ENCODE results near the gene CACNA2D3.

The CACNA2D3 gene

GRCh38 chr3:54173371-54173770, 51.0 kb downstream of the CACNA2D3 start:
- DNase-seq: no peak

GRCh38 chr3:54176106-54176505, 53.8 kb downstream of the CACNA2D3 start:
- no peak for DNase-seq

GRCh38 chr3:54177816-54178215, 55.5 kb downstream of the CACNA2D3 start:
- no peak for DNase-seq

GRCh38 chr3:54178376-54178775, 56.0 kb downstream of the CACNA2D3 start:
- no peak for DNase-seq

GRCh38 chr3:54180921-54181320, 58.6 kb downstream of the CACNA2D3 start:
- DNase-seq: no peak

GRCh38 chr3:54182242-54182641, 59.9 kb downstream of the CACNA2D3 start:
- no peak for DNase-seq

GRCh38 chr3:54185740-54186139, 63.4 kb downstream of the CACNA2D3 start:
- DNase-seq: no peak

- no peak for DNase-seq
Observed at GRCh38 chr3:54188176-54188791, 65.9 kb downstream of the CACNA2D3 start.

GRCh38 chr3:54191220-54191619, 68.9 kb downstream of the CACNA2D3 start:
- no peak for DNase-seq

- DNase-seq: no peak
Observed at GRCh38 chr3:54192026-54192425, 69.7 kb downstream of the CACNA2D3 start.

- DNase-seq: no peak
Observed at GRCh38 chr3:54193093-54193492, 70.7 kb downstream of the CACNA2D3 start.

- DNase-seq: no peak
Observed at GRCh38 chr3:54196360-54196991, 74.1 kb downstream of the CACNA2D3 start.

GRCh38 chr3:54197509-54197908, 75.2 kb downstream of the CACNA2D3 start:
- DNase-seq: no peak

GRCh38 chr3:54198556-54198955, 76.2 kb downstream of the CACNA2D3 start:
- DNase-seq: no peak

GRCh38 chr3:54202054-54202453, 79.7 kb downstream of the CACNA2D3 start:
- DNase-seq: no peak

- no peak for DNase-seq
Observed at GRCh38 chr3:54202651-54203248, 80.4 kb downstream of the CACNA2D3 start.

GRCh38 chr3:54206874-54207273, 84.5 kb downstream of the CACNA2D3 start:
- DNase-seq: no peak

- DNase-seq: no peak
Observed at GRCh38 chr3:54211097-54211496, 88.7 kb downstream of the CACNA2D3 start.

- no peak for DNase-seq
Observed at GRCh38 chr3:54212723-54213122, 90.4 kb downstream of the CACNA2D3 start.

- no peak for DNase-seq
Observed at GRCh38 chr3:54213907-54214306, 91.6 kb downstream of the CACNA2D3 start.

GRCh38 chr3:54214845-54215244, 92.5 kb downstream of the CACNA2D3 start:
- DNase-seq: no peak

- DNase-seq: no peak
Observed at GRCh38 chr3:54215521-54215920, 93.2 kb downstream of the CACNA2D3 start.

GRCh38 chr3:54217828-54218227, 95.5 kb downstream of the CACNA2D3 start:
- DNase-seq: no peak

GRCh38 chr3:54222316-54222715, 100.0 kb downstream of the CACNA2D3 start:
- no peak for DNase-seq

GRCh38 chr3:54223063-54223462, 100.7 kb downstream of the CACNA2D3 start:
- no peak for DNase-seq
